ENCODE measurements around the gene HSD17B14. TPM values are rescaled to one million over a fixed set of nuclear protein-coding genes. Genes with fewer than 3 reads are reported as not detected.
"Not testable (repeated sequence)": the region's sequence is repeated elsewhere in the genome, so short reads cannot be mapped to it uniquely, and the experiment has no call there.

HSD17B14 gene
- total RNA-seq, 2 donors from 2014 or later = 0.26 TPM; not detected in 1

DNA sequence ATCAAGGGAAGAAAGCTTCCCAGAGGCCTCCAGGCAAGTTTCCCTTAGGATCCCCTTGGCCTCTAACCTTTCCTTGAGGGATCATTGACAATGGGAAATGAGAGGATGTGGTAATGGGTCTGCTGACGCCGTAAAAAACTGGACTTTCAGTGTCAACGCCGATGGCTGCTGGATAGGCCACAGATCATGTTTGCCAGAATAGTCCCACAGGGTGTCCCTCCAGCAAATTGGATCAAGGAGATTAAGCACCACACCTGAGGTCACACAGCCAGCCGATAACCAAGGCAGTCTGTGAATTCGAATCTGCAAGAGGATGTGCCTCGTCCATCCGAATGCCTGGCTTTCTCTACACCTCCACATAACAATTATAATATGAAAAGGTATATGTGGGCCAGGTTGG lies 43.0 kb downstream of the HSD17B14 start:
- ATAC-seq (no peak), DNase-seq (ENCODE audit: low spot score) (no peak)
- H3K27me3 Mint-ChIP-seq = no peaks in the 10 kb centered on the region
- H3K4me3 Mint-ChIP-seq = no peak overlapping the region
- no peaks in the 10 kb centered on the region for H3K36me3 Mint-ChIP-seq
- peaks cover 6 to 9% of the 10 kb centered on the region in 2 donors for H3K4me1 Mint-ChIP-seq (ENCODE audit: low read depth in 2 of 2)
- no peaks in the 10 kb centered on the region for H3K9me3 Mint-ChIP-seq
- no peak overlapping the region for H3K27ac Mint-ChIP-seq

DNA sequence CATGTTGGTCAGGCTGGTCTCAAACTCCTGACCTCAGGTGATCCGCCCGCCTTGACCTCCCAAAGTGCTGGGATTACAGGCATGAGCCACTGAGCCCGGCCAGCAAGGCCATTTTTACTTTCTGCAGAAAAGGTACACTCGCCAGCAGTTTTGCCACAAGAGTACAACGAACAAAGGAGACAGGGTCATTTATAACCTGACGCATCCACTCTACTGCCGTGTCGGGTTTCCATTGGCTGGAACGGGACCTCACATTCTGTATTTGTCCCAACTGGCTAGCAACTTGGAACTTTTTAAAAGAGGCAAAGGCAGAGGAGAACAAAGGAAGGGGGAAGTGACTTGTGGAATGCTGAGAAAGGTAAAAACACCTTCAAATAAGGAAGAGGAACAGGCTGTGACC lies 49.0 kb downstream of the HSD17B14 start:
- not testable (repeated sequence) for DNase-seq (ENCODE audit: low spot score); H3K4me3 Mint-ChIP-seq; H3K36me3 Mint-ChIP-seq; H3K27me3 Mint-ChIP-seq; H3K27ac Mint-ChIP-seq; H3K4me1 Mint-ChIP-seq (ENCODE audit: low read depth in 2 of 2); H3K9me3 Mint-ChIP-seq; ATAC-seq

DNA sequence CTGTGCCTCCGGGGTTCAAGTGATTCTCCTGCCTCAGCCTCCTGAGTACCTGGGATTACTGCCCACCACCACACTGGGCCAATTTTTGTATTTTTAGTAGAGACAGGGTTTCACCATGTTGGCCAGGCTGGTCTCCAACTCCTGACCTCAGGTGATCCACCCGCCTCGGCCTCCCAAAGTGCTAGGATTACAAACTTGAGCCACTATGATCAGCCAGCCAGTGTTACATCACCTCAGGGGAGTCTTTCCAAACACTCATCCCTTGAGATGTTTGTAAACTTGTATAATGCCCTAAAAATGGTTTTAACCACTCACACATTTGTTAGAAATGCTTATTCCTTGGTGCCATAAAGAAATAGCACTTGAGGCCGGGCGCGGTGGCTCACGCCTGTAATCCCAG lies 49.9 kb downstream of the HSD17B14 start:
- not testable (repeated sequence) for H3K9me3 Mint-ChIP-seq; ATAC-seq; H3K27me3 Mint-ChIP-seq; H3K36me3 Mint-ChIP-seq; H3K4me1 Mint-ChIP-seq (ENCODE audit: low read depth in 2 of 2); H3K4me3 Mint-ChIP-seq; DNase-seq (ENCODE audit: low spot score); H3K27ac Mint-ChIP-seq

DNA sequence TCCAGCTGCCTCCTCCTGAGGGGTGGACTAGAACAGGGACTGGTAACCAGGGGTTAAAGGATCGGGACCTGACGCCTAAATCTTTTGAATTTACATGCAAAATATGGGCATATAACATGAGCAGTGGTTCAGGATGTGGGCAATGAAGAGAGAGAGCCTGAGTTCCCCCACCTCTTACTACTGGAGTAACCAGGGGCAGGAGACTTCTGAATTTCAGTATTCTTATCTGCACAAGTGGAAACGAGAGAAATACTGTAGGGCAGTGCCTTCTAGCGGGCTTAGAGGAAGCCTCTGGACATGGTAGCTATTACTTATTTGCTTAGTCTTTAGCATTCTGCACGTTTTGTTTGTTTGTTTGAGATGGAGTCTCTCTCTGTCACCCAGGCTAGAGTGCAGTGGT lies 51.8 kb downstream of the HSD17B14 start:
- no peak for ATAC-seq
- Mint-ChIP-seq H3K27ac (no peak overlapping the region), H3K4me3 (no peak overlapping the region), H3K27me3 (peaks cover 0 to 2% of the 10 kb centered on the region in 2 donors), H3K9me3 (no peaks in the 10 kb centered on the region), H3K4me1 (ENCODE audit: low read depth in 2 of 2) (peaks cover 0 to 3% of the 10 kb centered on the region in 2 donors), H3K36me3 (no peaks in the 10 kb centered on the region)
- no peak for DNase-seq (ENCODE audit: low spot score)

DNA sequence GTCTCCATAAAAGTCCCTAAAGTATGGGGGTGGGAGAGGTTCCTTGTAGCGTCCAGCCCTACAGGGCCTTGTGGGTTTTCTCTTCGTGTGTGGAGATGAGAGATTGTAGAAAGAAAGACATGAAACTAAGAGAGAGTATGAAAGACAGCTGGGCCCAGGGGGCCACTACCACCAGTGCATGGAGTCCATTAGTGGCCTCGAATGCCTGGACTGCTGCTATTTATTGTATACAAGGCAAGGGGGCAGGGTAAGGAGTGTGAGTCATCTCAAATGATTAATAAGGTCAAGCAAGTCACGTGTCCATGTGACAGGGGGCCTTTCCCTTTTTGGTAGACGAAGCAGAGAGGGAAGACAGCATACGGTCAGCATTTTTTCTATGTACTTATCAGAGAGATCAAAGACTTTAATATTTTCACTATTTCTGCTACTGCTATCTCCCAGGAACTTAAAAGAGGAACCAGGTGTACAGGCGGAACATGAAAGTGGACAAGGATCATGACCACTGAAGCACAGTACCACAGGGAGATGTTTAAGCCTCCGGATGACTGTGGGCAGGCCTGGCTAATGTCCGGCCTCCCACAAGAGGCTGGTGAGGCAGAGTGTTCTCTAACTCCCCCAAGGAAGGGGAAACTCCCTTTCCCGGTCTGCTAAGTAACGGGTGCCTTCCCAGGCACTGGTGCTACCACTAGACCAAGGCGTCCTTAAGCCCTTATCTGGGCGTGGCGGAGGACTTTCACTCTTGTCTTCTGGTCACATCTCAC lies 55.5 kb downstream of the HSD17B14 start:
- ATAC-seq (no peak), DNase-seq (ENCODE audit: low spot score) (no peak)
- Mint-ChIP-seq H3K27ac (no peak overlapping the region), H3K9me3 (no peaks in the 10 kb centered on the region), H3K36me3 (no peaks in the 10 kb centered on the region), H3K27me3 (peaks cover 0 to 2% of the 10 kb centered on the region in 2 donors), H3K4me1 (ENCODE audit: low read depth in 2 of 2) (peaks cover 0 to 3% of the 10 kb centered on the region in 2 donors), H3K4me3 (no peak overlapping the region)

DNA sequence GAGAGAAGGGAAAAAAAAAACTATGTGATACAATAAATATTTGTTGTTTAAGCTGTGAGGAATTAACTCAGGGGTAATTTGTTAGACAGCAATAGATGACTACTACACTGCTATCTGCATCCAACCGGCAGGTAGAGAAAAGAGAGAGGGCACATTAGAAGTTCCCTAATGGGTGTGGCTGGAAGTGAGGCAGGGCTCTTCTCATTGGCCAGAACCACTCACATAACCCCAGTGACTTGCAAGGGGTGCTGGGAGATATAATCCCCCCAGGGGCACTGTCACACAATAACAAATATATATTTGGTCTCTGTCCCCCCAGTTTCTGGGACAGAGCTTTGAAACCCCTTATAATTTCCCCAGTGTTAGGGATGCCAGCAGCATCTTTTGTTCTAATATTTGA lies 56.7 kb downstream of the HSD17B14 start:
- H3K4me3 Mint-ChIP-seq = no peak overlapping the region
- H3K27ac Mint-ChIP-seq = no peak overlapping the region
- DNase-seq (ENCODE audit: low spot score) (no peak), ATAC-seq (no peak)
- no peaks in the 10 kb centered on the region for H3K9me3 Mint-ChIP-seq
- no peaks in the 10 kb centered on the region for H3K36me3 Mint-ChIP-seq
- H3K27me3 Mint-ChIP-seq = peaks cover 0 to 2% of the 10 kb centered on the region in 2 donors
- peaks cover 0 to 3% of the 10 kb centered on the region in 2 donors for H3K4me1 Mint-ChIP-seq (ENCODE audit: low read depth in 2 of 2)

DNA sequence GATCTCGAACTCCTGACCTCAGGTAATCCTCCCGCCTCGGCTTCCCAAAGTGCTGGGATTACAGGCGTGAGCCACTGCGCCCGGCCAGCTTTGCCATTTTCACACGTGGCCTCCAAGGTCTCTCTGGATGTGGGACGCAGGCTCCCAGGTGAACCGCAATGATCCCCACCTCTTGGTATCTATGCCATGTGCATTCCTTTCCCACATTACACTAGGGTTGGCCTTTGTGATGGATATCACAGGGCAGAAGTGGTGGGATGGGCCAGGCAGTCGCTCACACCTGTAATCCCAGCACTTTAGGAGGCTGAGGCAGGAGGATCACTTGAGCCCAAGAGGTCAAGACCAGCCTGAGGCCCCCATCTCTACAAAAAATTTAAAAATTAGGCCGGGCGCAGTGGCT lies 58.6 kb downstream of the HSD17B14 start:
- no peaks in the 10 kb centered on the region for H3K9me3 Mint-ChIP-seq
- no peak overlapping the region for H3K4me3 Mint-ChIP-seq
- H3K4me1 Mint-ChIP-seq (ENCODE audit: low read depth in 2 of 2) = peaks cover 0 to 3% of the 10 kb centered on the region in 2 donors
- H3K27ac Mint-ChIP-seq = no peak overlapping the region
- DNase-seq (ENCODE audit: low spot score) = no peak
- no peak for ATAC-seq
- no peaks in the 10 kb centered on the region for H3K36me3 Mint-ChIP-seq
- peaks cover 0 to 3% of the 10 kb centered on the region in 2 donors for H3K27me3 Mint-ChIP-seq

DNA sequence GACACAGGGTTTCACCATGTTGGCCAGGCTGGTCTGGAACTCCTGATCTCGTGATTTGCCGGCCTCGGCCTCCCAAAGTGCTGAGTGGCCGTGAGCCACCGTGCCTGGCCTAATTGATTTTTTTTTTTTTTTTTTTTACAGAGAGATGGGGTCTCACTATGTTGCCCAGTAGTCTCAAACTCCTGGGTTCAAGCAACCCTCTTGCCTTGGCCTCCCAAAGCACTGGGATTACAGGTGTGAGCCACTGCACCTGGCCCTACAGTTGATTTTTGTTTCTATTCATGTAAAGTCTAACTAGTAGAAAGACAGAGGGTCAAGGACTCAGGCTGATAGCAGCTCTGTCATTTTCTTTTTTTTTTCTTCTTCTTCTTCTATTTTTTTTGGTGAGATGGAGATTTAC lies 59.2 kb downstream of the HSD17B14 start:
- no peak for ATAC-seq
- H3K9me3 Mint-ChIP-seq = no peaks in the 10 kb centered on the region
- no peak overlapping the region for H3K27ac Mint-ChIP-seq
- no peak overlapping the region for H3K4me3 Mint-ChIP-seq
- H3K36me3 Mint-ChIP-seq = no peaks in the 10 kb centered on the region
- no peaks in the 10 kb centered on the region for H3K4me1 Mint-ChIP-seq (ENCODE audit: low read depth in 2 of 2)
- DNase-seq (ENCODE audit: low spot score) = no peak
- H3K27me3 Mint-ChIP-seq = peaks cover 0 to 2% of the 10 kb centered on the region in 2 donors

DNA sequence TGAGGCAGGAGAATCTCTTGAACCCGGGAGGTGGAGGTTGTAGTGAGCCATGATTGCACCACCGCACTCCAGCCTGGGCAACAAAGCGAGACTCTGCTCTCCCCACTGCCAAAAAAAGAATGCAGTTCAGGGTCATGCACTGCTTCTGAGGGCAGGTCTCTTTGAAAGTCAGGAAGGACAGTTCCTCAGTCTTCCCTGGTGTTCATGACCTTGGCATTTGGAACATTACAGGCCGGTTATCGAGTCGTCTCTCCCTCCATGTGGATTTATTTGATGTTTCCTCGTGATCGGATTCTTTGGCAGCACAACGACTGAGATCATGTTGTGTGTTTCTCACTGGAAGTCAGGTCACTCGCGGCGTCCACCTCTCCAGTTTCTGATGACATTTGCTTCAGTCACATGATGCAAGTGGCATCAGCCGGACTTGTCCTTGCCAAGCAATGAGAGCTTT lies 63.8 kb downstream of the HSD17B14 start:
- Mint-ChIP-seq H3K27ac (no peak overlapping the region), H3K4me3 (no peak overlapping the region), H3K36me3 (no peaks in the 10 kb centered on the region), H3K4me1 (ENCODE audit: low read depth in 2 of 2) (no peaks in the 10 kb centered on the region), H3K27me3 (peaks cover 7 to 15% of the 10 kb centered on the region in 2 donors), H3K9me3 (no peaks in the 10 kb centered on the region)
- DNase-seq (ENCODE audit: low spot score) = no peak
- ATAC-seq = no peak

DNA sequence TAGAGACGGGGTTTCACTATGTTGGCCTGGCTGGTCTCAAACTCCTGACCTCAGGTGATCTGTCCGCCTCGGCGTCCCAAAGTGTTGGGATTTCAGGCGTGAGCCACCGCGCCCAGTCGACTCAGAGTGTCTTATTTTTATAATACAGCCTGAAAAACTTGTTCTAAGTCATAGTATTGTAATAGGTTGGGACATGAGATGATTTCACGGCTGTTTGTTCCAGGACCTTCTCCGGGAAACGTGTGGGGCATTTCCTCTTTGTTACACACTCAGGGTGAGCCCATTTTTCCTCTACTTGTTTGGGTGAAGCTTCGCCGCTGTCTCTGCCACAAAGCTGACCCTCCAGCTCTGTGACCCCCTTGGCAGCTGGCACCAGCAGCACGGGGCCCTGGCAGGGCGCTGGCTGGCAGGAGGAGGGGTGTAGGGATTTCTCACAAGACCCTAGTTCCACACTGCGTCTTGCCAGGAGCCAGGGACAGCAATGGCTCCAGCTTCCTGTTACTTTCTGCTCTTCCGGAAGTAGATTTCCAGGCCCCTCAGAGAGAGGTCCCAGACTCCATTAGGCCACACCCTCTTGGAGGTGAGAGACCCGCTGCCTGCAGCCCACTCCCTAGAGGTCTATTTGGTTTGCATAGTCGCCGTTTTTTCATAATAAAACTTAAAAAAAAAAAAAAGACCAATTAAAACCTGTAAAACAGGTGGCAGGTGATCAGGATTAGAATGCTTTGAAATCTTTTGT lies 65.4 kb downstream of the HSD17B14 start:
- no peak overlapping the region for H3K4me3 Mint-ChIP-seq
- DNase-seq (ENCODE audit: low spot score) (no peak), ATAC-seq (no peak)
- H3K9me3 Mint-ChIP-seq = no peaks in the 10 kb centered on the region
- H3K27me3 Mint-ChIP-seq = peaks cover 9 to 17% of the 10 kb centered on the region in 2 donors
- H3K4me1 Mint-ChIP-seq (ENCODE audit: low read depth in 2 of 2) = no peaks in the 10 kb centered on the region
- no peaks in the 10 kb centered on the region for H3K36me3 Mint-ChIP-seq
- no peak overlapping the region for H3K27ac Mint-ChIP-seq

DNA sequence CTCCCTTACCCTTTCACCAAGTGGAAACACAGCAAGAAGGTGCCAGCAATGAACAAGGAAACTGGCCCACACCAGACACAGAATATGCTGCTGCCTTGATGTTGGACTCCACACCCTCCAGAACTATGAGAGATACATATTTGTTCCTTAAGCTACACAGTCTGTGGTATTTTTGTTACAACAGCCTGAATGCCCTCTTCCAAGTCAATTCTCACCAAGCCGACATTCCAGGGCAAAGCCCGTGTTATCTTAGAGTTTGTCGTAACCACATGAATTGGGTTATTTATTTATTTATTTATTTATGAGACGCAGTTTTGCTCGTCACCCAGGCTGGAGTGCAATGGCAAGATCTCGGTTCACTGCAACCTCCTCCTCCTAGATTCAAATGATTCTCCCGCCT lies 66.0 kb downstream of the HSD17B14 start:
- DNase-seq (ENCODE audit: low spot score) = no peak
- Mint-ChIP-seq H3K36me3 (no peaks in the 10 kb centered on the region), H3K27ac (no peak overlapping the region), H3K4me3 (no peak overlapping the region), H3K27me3 (peaks cover 14 to 17% of the 10 kb centered on the region in 2 donors), H3K9me3 (no peaks in the 10 kb centered on the region), H3K4me1 (ENCODE audit: low read depth in 2 of 2) (no peaks in the 10 kb centered on the region)
- ATAC-seq = no peak

DNA sequence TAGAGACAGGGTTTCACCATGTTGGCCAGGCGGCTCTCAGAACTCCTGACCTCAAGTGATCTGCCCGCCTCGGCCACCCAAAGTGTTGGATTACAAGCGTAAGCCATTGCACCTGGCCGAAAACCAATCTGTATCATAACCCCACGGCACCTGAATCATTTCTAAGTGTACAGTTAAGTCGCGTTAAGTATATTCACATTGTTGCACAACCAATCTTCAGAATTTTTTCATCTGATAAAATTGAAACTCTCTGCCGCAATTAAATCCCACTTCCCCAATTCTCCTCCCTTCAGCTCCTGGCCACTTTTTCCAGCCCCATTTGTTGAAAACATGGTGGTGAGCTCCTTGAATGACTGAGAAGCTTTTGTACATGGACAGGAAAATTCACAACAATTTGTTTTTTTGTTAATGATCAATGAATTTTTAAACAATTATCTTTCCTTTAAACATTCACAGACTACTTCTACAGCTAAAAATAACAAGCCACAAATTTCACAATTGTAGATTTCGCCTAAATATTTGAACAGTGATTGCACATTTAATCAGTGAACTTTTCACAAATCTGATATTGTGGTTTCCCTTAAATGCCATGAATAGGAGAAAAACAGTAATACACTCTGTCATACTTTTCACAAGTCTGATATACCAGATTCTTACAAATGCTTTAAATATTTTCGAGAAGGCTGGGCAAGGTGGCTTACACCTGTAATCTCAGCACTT lies 67.1 kb downstream of the HSD17B14 start:
- no peak overlapping the region for H3K4me3 Mint-ChIP-seq
- DNase-seq (ENCODE audit: low spot score) = no peak
- no peak for ATAC-seq
- no peaks in the 10 kb centered on the region for H3K9me3 Mint-ChIP-seq
- no peaks in the 10 kb centered on the region for H3K4me1 Mint-ChIP-seq (ENCODE audit: low read depth in 2 of 2)
- H3K36me3 Mint-ChIP-seq = no peaks in the 10 kb centered on the region
- peaks cover 19 to 21% of the 10 kb centered on the region in 2 donors for H3K27me3 Mint-ChIP-seq
- no peak overlapping the region for H3K27ac Mint-ChIP-seq

DNA sequence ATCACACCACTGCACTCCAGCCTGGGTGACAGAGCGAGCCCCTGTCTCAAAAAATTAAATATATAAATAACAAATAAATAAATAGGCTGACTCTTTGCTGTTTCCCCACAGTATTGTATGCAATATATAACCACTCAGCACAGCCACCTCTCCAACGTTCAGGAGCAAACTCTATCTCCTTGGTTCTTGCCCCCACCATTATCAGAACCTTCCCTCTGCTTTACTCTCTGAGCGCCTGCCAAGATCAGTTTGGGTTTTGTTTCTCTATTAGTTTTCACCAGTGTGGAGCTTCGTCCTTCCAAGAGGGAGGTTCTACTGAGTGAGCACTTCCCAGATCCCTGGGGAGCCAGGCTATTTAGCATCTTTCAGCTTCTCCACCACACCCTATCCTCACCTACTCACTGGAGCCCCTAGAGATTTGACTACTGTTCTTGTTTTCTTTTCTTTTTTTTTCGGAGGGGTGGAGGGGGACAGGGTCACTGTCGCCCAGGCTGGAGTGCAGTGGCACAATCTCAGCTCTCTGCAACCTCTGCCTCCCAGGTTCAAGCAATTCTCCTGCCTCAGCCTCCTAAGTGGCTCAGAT lies 68.0 kb downstream of the HSD17B14 start:
- peaks cover 20 to 21% of the 10 kb centered on the region in 2 donors for H3K27me3 Mint-ChIP-seq
- ATAC-seq; H3K36me3 Mint-ChIP-seq; H3K4me1 Mint-ChIP-seq (ENCODE audit: low read depth in 2 of 2); H3K9me3 Mint-ChIP-seq; H3K4me3 Mint-ChIP-seq; H3K27ac Mint-ChIP-seq; DNase-seq (ENCODE audit: low spot score): not testable (repeated sequence)
